HG02678 (cell line): ENCODE results near the gene TMEM229B.
"Not testable (repeated sequence)": the region's sequence is repeated elsewhere in the genome, so short reads cannot be mapped to it uniquely, and the experiment has no call there.

Experiments used
- ATAC-seq: cut with Tn5 transposase; IDR thresholded peaks from one replicate; pipeline ENCODE4 v1.9.1; 2021; ENCODE audit warnings: mild to moderate bottlenecking, moderate library complexity; ENCODE audit not compliant: unreplicated experiment

Gene TMEM229B

DNA sequence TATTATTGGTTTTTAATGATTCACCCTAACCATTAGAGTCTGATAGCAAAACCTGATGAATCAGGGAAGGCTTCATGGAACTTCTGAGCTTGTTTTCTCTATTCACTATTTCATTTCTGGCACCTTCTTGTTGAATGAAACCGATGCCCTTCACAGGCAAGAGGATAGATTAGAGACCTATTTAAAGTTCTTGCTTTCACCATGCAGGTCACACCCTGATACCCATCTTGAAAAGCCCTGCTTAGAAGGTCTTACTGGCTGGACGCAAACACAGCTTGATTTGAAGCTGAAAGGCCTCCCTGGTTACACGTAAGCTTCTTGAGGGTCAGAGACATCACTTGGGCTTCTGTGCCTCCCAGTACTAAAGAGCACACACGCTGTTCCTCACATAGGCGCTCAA lies 29.2 kb downstream of the TMEM229B start:
- no peak for ATAC-seq

DNA sequence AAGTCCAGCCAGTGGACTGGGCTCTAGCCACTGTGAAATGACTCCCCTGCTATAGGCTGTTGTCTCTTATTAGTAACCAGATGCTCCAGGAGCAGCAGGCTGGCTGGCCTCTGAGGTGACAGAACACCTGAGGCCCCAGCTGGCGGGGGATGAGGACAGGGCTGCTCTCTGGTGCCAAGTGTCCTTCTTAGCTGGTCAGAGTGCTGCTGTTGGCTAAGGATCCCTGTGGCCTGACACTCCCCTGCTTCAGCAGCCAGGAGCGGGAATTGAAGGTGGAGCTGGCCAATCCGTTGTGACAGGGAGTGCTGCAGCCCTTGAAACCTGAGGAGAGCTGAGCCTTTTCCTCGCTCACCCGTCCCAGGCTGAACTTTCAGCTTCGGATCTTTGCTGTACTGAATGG lies 30.7 kb downstream of the TMEM229B start:
- no peak for ATAC-seq

DNA sequence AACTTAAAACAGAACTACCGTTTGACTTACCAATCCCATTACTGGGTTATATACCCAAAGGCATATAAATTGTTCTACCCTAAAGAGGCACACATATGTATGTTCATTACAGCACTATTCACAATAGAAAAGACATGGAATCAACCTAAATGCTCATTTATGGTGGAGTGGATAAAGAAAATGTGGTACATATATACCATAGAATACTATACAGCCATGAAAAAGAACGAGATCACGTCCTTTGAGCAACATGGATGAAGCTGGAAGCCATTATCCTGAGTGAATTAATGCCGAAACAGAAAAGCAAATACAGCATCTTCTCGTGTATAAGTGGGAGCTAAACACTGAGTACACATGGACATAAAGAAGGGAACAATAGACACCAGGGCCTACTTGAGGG lies 31.8 kb downstream of the TMEM229B start:
- ATAC-seq: no peak

DNA sequence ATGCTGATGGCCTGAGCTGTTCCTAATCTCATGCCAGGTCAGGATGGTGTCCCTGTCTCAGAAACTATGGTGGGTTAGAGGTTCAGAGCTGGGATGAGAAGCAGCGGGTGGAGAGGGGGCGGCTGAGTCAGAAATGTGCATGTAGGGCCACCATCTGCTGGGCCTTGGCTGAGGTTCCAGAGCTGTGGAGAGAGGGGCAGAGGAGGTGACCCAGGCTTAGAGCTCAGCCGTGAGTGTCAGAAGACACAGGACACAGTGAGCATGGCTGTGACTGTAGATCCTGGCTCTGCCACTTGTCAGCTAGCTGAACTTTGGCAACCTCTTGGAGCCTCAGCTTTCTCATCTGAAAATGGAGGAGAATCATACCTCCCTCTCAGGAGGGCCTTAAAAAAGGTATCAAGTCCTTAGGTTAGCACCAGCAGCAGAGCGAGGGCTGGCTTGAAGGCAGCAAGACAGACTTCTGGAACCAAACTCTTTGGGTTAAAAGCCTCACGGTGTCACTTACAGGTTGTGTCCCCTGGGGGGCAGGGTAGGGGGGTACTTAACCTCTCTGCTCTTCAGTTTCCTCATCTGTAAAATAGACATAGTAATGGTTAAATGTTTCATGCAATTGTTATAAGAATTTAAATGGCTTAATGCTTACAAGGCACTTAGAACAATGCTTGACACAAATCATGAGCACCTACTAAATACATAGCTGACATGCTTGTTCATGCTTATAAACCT lies 34.8 kb downstream of the TMEM229B start:
- ATAC-seq: no peak

DNA sequence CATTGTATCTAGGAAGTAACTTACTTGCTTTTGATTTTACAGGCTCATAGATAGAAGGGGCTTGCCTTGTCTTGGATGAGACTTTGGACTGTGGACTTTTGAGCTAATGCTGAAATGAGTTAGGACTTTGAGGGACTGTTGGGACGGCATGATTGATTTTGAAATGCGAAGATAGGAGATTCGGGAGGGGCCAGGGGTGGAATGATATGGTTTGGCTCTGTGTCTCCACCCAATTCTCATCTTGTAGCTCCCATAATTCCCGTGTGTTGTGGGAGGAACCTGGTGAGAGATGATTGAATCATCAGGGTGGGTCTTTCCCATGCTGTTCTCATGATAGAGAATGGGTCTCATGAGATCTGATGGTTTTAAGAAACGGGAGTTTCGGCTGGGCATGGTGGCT lies 36.9 kb downstream of the TMEM229B start:
- not testable (repeated sequence) for ATAC-seq

DNA sequence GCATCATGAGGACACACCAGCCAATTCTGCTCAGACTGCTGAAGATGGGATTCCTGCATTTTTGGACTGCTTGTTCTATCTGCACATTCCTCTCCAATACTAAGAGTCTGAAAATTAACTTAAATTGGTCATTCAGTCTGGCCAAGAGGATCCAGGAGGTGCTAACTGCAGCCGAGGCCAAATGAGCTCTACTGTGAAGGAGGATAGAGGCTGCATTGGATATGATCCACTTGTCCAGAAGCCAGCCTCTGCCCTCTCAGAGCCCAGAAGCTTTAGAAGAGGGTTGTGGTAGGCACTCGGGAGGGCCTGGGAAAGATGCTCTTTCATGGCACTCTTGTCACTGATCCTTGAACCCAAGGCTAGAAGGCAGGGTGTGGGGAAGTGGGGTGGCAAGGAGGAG lies 39.4 kb downstream of the TMEM229B start:
- no peak for ATAC-seq

DNA sequence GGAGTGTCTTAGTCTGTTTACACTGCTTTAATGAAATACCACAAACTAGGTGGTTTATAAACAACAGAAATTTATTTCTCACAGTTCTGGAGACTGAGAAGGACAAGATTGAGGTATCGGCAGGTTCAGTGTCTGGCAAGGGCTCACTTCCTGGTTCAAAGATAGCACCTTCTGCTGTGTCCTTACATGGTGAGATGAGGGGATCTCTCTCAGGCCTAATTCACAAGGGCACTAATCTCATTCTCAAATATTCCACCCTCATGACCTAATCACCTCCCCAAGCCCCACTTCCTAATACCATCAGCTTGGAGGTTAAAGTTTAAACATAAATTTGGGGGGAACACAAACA lies 41.5 kb downstream of the TMEM229B start:
- no peak for ATAC-seq

DNA sequence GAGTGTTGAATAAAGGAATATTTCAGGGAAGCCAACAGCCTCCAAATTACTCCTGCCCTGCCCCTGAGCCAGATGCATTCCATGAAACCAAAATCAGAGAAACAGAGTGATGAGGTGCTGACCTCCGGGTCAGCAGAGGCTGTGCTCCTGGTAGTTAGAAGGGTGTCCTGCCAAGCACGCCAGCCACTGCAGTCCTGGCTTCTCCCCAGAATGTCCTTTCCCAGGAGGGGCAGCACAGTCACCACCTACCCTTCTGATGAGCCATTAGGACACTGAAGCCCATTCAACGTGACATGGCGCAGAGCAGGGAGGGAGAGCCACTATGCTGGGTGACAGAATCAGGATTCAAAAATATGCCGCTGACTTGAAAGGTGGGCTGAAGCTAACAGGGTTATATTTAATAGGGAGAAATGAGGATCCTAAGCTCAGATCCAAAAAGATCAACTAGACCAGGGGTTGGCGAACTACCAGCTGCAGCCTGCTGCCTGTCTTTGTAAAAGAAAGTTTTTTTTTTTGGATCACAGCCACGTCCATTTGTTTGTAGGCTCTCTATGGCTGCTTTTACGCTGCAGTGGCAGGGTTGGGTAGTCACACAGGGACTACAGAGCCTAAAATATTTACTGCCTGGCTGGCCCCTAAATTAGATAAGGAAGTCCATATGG lies 42.0 kb downstream of the TMEM229B start:
- ATAC-seq: no peak

DNA sequence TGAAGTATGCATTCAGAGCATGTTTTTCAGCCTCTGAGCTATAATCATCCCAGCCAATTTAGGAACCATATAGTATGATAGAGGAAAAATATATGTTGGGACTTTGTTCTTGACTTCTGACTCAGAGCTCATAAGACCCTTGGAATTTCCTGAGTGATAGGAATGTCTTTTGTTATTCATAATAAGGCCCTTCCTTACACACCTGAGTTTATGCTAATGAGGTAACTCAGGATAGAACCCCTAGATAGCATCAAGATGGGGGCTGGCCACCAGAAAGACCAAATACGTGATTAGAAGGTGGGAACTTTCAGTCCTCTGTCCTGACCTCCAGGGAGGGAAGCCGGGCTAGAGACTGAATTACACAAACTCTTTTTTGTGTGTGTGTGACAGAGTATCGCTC lies 44.1 kb downstream of the TMEM229B start:
- ATAC-seq: no peak

DNA sequence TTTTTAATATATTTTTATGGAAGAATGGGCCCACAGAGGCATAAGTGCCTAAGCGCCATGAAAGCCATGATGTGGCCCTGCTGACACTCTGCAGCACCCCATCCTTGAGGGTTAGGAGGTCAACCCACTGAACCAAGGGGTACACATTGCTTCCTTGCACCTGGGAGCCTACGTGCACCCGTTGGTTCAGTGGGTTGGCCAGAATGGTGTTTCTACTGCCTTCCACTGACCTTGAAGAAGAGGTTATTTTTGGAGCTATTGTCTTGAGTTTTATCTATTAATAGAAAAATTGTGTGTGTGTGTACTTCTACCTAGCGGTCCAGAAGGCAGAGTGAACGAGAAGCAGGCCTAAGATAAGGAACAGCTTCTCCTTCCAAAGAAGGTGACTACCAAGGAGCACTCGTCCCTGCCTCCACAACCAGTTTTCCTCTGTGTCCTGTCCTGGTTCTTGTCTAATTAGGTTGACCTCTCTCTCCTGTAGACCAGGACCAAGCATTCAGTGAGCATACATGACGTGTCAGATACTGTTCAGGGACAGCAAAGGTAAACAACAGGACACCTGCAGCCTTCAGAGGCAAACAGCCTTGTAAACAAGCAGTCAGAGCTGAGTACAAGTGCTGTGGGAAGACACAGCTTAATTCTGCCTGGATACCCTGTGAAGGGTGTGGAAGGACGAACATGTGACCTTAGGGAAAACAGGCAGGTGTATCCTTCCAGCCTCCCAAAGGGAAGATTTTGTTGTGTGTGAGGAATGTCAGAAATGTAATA lies 46.2 kb downstream of the TMEM229B start:
- ATAC-seq: no peak

DNA sequence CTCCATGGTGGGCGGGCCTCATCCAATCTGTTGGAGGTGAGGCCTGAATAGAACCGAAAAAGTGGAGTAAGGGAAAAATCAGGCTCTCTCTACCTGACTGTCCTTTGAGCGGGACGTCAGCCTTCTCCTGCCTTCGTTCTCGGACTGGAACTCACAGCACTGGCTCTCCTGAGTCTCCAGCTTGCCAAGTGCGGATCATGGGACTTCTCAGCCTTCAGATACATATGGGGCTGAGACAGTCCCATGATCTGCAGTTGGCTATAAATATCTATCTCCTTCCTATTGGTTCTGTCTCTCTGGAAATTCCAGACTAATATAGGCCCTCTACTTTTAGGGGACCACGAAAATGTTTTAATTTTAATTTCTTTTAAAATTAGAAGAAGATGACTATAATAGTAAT lies 46.8 kb downstream of the TMEM229B start:
- ATAC-seq: no peak

DNA sequence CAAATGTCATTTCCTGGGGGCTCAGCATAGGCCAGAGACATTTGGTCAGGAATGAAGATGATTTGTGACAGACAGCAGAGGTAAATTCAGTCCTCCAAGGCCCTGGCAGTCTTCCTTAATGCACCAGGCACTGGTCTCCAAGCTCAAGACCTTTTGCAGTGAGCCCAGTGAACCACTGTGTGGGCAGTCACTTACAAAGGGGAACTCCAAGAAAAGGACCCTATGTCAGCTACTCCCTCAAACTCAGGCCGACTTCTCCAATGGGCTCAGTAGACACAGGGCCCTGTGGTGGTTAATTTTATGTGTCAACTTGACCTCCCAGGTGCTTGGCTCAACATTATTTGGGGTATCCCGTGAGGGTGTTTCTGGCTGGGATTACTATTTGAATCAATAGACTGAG lies 47.3 kb downstream of the TMEM229B start:
- ATAC-seq: no peak

DNA sequence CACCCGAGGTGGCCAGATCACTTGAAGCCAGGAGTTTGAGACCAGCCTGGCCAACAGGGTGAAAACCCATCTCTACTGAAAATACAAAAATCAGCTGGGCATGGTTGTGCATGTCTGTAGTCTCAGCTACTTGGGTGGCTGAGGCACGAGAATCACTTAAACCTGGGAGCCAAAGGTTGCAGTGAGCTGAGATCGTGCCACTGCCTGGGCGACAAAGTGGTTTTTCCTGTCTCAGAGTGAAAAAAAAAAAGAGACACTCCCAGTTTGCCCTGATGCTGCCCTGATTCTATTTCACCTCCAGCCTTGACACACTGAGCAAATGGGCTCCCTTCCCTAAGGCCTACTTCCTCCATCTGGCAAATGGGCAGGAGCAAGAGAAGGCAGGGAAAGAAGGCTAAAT lies 48.0 kb downstream of the TMEM229B start:
- no peak for ATAC-seq

DNA sequence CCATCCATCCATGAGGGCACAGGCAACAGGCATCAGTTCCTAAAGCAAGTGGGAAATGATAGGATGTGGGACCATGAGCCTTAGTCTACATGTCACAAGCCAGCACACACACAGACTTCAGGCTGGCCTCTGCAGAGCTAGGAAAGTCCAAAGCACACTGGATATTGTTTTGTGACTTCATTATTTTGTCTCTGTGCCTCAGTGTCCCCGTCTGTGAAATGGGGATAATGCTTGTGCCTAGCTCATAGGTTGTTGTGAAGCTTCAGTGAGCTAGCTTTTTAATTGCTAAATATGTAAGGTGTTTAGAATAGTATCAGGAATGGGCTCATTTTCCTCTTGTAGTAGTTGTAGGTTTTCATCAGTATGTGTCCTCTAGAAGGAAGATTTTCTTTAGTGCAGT lies 49.6 kb downstream of the TMEM229B start:
- no peak for ATAC-seq

DNA sequence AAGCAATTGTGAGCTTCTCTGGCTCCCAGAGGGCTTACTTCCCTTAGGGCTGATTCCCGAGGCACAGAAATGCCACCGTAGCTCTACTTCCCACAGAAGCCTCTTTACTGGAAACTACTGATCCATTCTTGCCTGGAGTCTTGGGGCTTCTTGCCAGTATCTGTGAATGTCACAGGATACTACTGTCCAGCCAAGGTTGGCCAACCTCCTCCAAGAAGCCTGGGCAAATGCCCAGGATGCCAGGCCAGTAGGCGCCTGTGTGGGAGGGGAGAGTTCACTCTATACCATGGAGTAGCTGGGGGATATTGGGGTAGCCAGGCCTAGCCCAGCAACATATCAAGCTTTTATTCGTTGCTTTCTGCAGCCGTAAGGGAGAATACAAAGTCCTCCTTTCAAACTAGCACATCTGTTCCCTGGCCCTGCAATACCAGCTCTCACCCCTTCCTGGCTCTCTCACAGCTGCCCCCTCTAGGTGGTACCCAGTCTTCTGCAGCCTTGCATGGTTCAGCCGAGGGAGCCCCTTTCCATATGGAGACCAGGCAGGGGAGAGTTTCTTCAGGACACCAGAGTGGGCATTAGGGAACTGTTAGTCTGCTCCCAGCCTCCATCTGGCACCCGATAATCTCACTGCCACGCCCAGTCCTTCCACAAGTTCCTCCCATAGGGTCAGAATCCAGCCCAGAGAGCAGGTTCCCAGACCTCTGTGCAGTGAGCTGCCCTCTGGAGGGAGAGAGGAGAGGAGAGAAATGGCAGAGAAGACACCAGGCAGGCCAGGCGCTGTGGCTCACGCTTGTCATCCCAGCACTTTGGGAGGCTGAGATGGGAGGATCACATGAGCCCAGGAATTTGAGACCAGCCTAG lies 52.3 kb downstream of the TMEM229B start:
- ATAC-seq: no peak

DNA sequence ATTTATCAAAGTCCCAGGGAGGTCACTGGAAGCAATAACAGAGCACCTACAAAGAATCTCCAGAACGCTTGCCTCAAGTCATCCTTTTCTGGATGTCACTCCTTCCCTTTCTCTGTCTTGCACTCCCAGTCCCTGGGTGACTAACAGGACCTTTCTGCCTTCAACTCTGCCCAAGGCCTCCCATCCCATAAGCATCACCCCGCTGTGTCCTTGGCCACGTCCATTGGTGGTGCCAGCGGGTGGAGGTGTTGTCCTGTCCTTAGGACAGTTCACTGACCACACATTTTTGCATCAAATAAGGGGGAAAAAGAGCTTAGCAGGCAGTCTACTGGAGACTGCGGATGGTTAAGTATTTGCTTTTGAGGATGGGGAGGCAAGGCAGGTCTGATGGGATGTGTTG lies 52.9 kb downstream of the TMEM229B start:
- no peak for ATAC-seq

DNA sequence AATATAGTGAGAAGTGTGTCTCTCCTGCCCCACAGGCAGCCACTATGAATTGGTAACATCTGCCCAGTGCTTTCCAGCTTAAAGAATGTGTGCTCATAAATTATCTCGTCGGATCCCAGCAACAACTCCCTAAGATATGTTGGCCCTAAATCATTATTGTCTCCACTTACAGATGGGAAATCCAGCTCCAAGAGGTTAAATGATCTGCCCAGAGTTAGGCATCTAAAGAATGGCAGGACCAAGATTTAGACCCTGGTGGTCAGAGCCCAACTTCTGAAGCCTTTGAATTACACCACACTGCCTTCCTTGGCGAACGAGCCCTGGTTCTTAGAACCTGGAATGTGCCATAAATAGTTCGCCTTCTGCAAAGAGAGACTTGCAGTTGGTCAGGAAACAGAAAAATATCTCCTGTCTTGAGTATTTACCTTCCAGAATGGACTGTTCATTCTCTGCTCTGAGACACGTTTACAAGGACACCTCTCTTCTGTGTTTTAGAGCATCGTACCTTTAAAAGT lies 56.4 kb downstream of the TMEM229B start:
- ATAC-seq: no peak

DNA sequence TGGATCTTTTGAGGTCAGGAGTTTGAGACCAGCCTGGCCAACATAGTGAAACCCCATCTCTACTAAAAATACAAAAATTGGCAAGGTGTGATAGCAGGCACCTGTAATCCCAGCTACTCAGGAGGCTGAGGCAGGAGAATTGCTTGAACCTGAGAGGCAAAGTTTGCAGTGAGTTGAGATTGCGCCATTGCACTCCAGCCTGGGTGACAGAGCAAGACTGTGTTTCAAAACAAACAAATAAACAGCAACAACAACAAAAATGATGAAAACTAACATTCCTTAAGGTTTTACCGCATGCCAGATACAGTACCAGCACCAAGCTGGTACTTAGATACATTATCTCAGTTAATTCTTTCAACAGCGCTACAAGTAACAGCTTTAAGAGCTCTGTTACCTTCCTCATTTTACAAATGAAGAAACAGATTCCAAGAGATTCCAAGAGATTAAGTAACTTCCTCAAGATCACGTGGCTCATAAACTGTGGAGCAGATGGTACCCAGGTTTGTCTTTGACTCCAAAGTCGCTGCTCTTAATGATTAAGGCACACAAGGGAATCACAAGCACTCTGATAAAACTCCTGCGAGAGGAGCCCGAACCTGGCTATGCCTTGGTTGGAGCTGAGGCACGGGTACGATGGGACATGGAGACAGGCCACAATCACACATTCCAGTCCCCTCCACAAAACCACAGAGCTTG lies 58.9 kb downstream of the TMEM229B start:
- ATAC-seq: no peak

DNA sequence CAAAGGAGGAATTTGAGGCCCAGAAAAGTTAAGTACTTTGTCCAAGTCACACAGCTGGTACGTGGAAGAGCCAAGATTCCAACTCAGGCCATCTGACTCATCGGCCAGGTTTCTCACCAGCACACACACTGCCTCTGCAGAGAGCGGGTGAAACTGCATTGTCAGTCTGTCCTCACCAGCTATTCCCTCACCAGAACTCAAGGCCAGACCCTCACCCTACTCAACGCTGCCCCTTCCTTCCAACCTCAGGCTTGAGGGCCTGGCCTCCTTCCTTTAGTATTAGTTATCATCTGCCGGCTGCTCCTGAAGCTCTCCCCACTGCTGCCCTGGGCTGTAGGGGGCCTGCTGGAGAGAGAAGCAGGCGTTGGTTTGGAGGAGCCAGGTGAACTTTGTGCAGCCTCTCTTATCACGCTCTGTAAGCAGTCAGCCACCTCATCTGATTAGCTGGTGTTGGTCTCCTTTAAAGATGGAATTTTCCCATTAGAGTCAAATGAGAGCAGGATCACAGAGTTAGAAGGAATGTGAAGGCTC lies 60.0 kb downstream of the TMEM229B start:
- no peak for ATAC-seq

DNA sequence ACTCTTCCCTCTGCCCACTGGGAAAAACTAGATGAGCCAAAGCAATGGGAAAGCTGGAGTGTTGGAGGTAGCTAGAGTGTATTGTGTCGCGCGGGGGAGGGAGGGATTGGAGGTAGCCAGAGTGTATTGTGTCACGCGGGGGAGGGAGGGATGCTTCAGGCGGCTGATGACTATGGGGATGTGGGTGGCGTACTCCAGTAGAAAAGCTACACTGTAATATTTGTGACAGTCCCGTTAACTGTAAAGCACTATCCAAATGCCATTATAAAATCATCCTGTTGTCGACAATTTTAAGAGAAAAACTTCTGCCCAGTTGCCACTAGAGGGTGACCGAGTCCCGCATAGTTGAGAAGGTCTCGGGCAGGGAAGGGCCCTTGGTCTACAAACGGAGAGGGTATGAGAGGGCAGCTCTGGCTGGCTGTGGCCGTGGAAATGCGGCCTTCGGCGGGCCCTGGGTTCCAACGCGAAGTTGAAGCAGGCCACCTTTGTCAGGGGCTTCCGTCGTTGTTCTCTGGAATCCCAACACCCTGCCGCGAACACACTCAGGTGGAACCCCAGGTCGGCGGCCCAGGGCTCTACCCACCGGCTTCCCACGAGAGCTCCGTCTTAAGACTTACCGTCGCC lies 61.4 kb downstream of the TMEM229B start:
- no peak for ATAC-seq
